Measurements from ENCODE around the gene HIBADH.

GRCh38 chr7:27647046-27647445 lies 15.6 kb downstream of the HIBADH start:
- TF ChIP-seq REST (IDR thresholded peaks at IDR 0.05; ENCODE audit: insufficient read depth in 1 of 2, low read depth in 2 of 2, low read length in 1 of 2): no peak
- no peak for TF ChIP-seq CTCF (IDR thresholded peaks at IDR 0.05)
- no peak for TF ChIP-seq TCF7L2 (IDR thresholded peaks at IDR 0.05; ENCODE audit: low read depth, low read length)

All from Panc1 (cell line).